Retina (tissue), 1 donor: ENCODE data around the gene CIBAR2.

Experiments
- DNase-seq: peaks from one replicate; pipeline ENCODE4 v3.0.0-alpha.2; 2016

Gene CIBAR2

GRCh38 chr16:85101956-85102630 lies 10.2 kb downstream of the CIBAR2 start:
- no peak for DNase-seq

GRCh38 chr16:85100265-85100664 lies 12.0 kb downstream of the CIBAR2 start:
- DNase-seq, result no peak

- no peak for DNase-seq
Measured at GRCh38 chr16:85098565-85098964, 13.7 kb downstream of the CIBAR2 start.

GRCh38 chr16:85096921-85097320 lies 15.4 kb downstream of the CIBAR2 start:
- DNase-seq, result no peak

GRCh38 chr16:85094812-85095211 lies 17.5 kb downstream of the CIBAR2 start:
- DNase-seq, result no peak

- no peak for DNase-seq
Measured at GRCh38 chr16:85094176-85094805, 18.0 kb downstream of the CIBAR2 start.

GRCh38 chr16:85093705-85094104 lies 18.6 kb downstream of the CIBAR2 start:
- DNase-seq, result no peak

- DNase-seq, result no peak
Measured at GRCh38 chr16:85092851-85093250, 19.4 kb downstream of the CIBAR2 start.

- no peak for DNase-seq
Measured at GRCh38 chr16:85092309-85092708, 20.0 kb downstream of the CIBAR2 start.

- no peak for DNase-seq
Measured at GRCh38 chr16:85091522-85091910, 20.8 kb downstream of the CIBAR2 start.

GRCh38 chr16:85090873-85091521 lies 21.3 kb downstream of the CIBAR2 start:
- no peak for DNase-seq

GRCh38 chr16:85090181-85090580 lies 22.1 kb downstream of the CIBAR2 start:
- no peak for DNase-seq

- DNase-seq, result no peak
Measured at GRCh38 chr16:85089525-85089924, 22.7 kb downstream of the CIBAR2 start.

- DNase-seq, result peak; percentile 42
Measured at GRCh38 chr16:85088570-85089199, 23.6 kb downstream of the CIBAR2 start.

- DNase-seq, result no peak
Measured at GRCh38 chr16:85087899-85088569, 24.2 kb downstream of the CIBAR2 start.

- DNase-seq, result peak; percentile 84
Measured at GRCh38 chr16:85086347-85087291, 25.7 kb downstream of the CIBAR2 start.

- DNase-seq, result no peak
Measured at GRCh38 chr16:85085721-85086120, 26.6 kb downstream of the CIBAR2 start.

- DNase-seq, result no peak
Measured at GRCh38 chr16:85084841-85085510, 27.3 kb downstream of the CIBAR2 start.

- DNase-seq, result peak; percentile 68
Measured at GRCh38 chr16:85083051-85083639, 29.1 kb downstream of the CIBAR2 start.

- DNase-seq, result peak; percentile 66
Measured at GRCh38 chr16:85082173-85083050, 29.9 kb downstream of the CIBAR2 start.
